Mesothelial cell of epicardium (in vitro differentiated cells): Measurements from ENCODE around the gene GABRB2. TPM values are rescaled to one million over a fixed set of nuclear protein-coding genes. Genes with fewer than 3 reads are reported as not detected.
"Not testable (repeated sequence)": the region's sequence is repeated elsewhere in the genome, so short reads cannot be mapped to it uniquely, and the experiment has no call there.

Experiments used
- DNase-seq, 2 experiments: peaks; one replicate each; pipeline ENCODE4 v3.0.0; 2021; ENCODE audit warnings: low spot score in 2 of 2; ENCODE audit not compliant: unreplicated experiment in 2 of 2
- H3K27ac Mint-ChIP-seq: 2 replicates; pipeline ENCODE4 v1.8.0; 2021; ENCODE audit warnings: mixed read lengths
- H3K27me3 Mint-ChIP-seq: 2 replicates; pipeline ENCODE4 v1.8.0; 2021; ENCODE audit warnings: low read depth, mixed read lengths
- H3K36me3 Mint-ChIP-seq: 2 replicates; pipeline ENCODE4 v1.8.0; 2021; ENCODE audit warnings: mixed read lengths
- H3K4me1 Mint-ChIP-seq: 2 replicates; pipeline ENCODE4 v1.8.0; 2021; ENCODE audit warnings: mixed read lengths
- H3K4me3 Mint-ChIP-seq: 2 replicates; pipeline ENCODE4 v1.8.0; 2021; ENCODE audit warnings: mild to moderate bottlenecking, moderate library complexity, mixed read lengths
- H3K9me3 Mint-ChIP-seq: 2 replicates; pipeline ENCODE4 v1.8.0; 2021; ENCODE audit warnings: mixed read lengths
- CTCF ChIP-seq: fragments of 200-600 bp; sonication (generic); IDR thresholded peaks from one replicate; pipeline ENCODE4 v1.5.0; 2021; ENCODE audit warnings: antibody characterized with exemption; ENCODE audit not compliant: unreplicated experiment
- total RNA-seq: library from RNA; stranded (reverse); gene quantifications from 3 replicates; pipeline ENCODE4 v1.2.1, GENCODE V29; 2021

Gene GABRB2
- total RNA-seq, 1 donor from 2014 or later: 0.76 TPM

GRCh38 chr5:161305601-161306000, 240.9 kb downstream of the GABRB2 start:
- Mint-ChIP-seq H3K27ac (no peak overlapping the region), H3K4me3 (no peak overlapping the region), H3K9me3 (peaks cover 11% of the 10 kb centered on the region), H3K4me1 (peaks cover 23% of the 10 kb centered on the region), H3K36me3 (no peaks in the 10 kb centered on the region), H3K27me3 (no peaks in the 10 kb centered on the region)
- TF ChIP-seq CTCF: no peak
- no peak for DNase-seq

GRCh38 chr5:161302559-161302958, 244.0 kb downstream of the GABRB2 start:
- peaks cover 23% of the 10 kb centered on the region for H3K4me1 Mint-ChIP-seq
- no peaks in the 10 kb centered on the region for H3K36me3 Mint-ChIP-seq
- H3K9me3 Mint-ChIP-seq: peaks cover 9% of the 10 kb centered on the region
- no peak overlapping the region for H3K4me3 Mint-ChIP-seq
- no peaks in the 10 kb centered on the region for H3K27me3 Mint-ChIP-seq
- H3K27ac Mint-ChIP-seq: peak overlapping the region; percentile 81
- no peak for DNase-seq
- no peak for TF ChIP-seq CTCF

- Mint-ChIP-seq H3K27me3 (no peaks in the 10 kb centered on the region), H3K27ac (no peak overlapping the region), H3K4me3 (no peak overlapping the region), H3K36me3 (no peaks in the 10 kb centered on the region), H3K9me3 (peaks cover 9% of the 10 kb centered on the region), H3K4me1 (peaks cover 19% of the 10 kb centered on the region)
- no peak for DNase-seq
- no peak for TF ChIP-seq CTCF
Measured at GRCh38 chr5:161301586-161301985, 244.9 kb downstream of the GABRB2 start.

GRCh38 chr5:161299053-161299452, 247.5 kb downstream of the GABRB2 start:
- Mint-ChIP-seq H3K36me3 (no peaks in the 10 kb centered on the region), H3K4me1 (peaks cover 11% of the 10 kb centered on the region), H3K27me3 (no peaks in the 10 kb centered on the region), H3K27ac (no peak overlapping the region), H3K4me3 (no peak overlapping the region), H3K9me3 (peaks cover 9% of the 10 kb centered on the region)
- no peak for TF ChIP-seq CTCF
- DNase-seq: no peak

- H3K36me3 Mint-ChIP-seq, H3K9me3 Mint-ChIP-seq, H3K27ac Mint-ChIP-seq, DNase-seq, H3K27me3 Mint-ChIP-seq, H3K4me3 Mint-ChIP-seq, H3K4me1 Mint-ChIP-seq: not testable (repeated sequence)
Measured at GRCh38 chr5:161297388-161297787, 249.1 kb downstream of the GABRB2 start.

- H3K27ac Mint-ChIP-seq: no peak overlapping the region
- no peak for TF ChIP-seq CTCF
- H3K4me1 Mint-ChIP-seq: no peaks in the 10 kb centered on the region
- DNase-seq: no peak
- H3K4me3 Mint-ChIP-seq: no peak overlapping the region
- H3K27me3 Mint-ChIP-seq: no peaks in the 10 kb centered on the region
- H3K36me3 Mint-ChIP-seq: no peaks in the 10 kb centered on the region
- H3K9me3 Mint-ChIP-seq: peaks cover 9% of the 10 kb centered on the region
Measured at GRCh38 chr5:161295721-161296250, 250.7 kb downstream of the GABRB2 start.
